ENCODE results near the gene DIABLO.

- TF ChIP-seq CTCF (IDR thresholded peaks at IDR 0.05; ENCODE audit: low read length) (no peak), EZH2phosphoT487 (IDR thresholded peaks at IDR 0.05; ENCODE audit: low read length) (no peak), EZH2 (optimal IDR thresholded peaks at IDR 0.05; ENCODE audit: low read depth, low read length) (no peak)
Observed at GRCh38 chr12:122206976-122207375, 18.9 kb downstream of the DIABLO start.

All from MM.1S (cell line).